ENCODE measurements around the gene WARS2. TPM values are rescaled to one million over a fixed set of nuclear protein-coding genes. Genes with fewer than 3 reads are reported as not detected.
A peak's percentile ranks its signal among the peaks of the same experiment; 100 is the strongest.

The WARS2 gene
- total RNA-seq, 1 experiment from 2014 or later: 27.7 TPM

DNA sequence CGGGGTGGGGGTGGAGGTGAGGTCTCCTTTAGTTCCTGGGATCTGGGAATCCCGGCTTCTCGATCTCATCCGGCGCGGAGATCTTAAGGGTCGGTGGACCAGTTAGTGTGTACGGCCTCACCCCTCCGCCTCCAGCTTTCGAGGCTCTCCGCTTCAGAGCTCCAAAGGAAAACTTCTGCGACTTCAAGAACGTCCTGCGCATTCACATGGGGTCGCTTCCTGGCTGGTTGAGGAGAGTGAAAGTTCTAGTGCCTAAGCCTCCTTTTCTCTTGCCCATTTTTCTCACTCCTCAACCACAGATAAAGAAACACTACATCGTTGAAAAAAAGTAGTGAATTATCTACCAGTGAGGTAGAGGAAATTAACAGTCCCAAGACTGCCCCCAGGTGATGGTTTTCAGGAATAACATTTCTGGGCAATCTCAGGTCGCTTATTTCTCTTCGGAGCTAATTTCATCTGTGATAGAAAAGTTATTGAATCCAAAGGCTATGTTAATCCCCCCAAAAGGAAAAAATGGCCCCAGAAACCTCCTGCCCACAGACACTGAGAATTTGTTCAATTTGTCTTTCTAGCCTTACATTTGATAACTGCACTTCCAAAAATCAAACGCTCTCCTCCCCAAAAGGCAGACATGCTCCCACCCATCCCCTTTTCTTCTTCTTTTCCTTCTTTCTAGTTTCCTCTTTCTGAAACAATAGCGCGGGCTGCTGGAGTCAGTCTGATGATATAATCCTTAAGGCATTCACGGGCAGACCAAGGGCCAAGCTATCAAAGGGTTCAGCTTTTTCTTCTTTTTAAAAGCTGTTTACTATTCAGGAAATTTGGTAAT lies 131.8 kb downstream of the WARS2 start:
- no peaks in the 10 kb centered on the region for H3K36me3 Mint-ChIP-seq (ENCODE audit: insufficient read depth, unreplicated experiment)
- DNase-seq (ENCODE audit: unreplicated experiment): peak; percentile 52
- H3K27me3 Mint-ChIP-seq (ENCODE audit: insufficient read depth, unreplicated experiment): no peaks in the 10 kb centered on the region
- TF ChIP-seq, protein P1, sequence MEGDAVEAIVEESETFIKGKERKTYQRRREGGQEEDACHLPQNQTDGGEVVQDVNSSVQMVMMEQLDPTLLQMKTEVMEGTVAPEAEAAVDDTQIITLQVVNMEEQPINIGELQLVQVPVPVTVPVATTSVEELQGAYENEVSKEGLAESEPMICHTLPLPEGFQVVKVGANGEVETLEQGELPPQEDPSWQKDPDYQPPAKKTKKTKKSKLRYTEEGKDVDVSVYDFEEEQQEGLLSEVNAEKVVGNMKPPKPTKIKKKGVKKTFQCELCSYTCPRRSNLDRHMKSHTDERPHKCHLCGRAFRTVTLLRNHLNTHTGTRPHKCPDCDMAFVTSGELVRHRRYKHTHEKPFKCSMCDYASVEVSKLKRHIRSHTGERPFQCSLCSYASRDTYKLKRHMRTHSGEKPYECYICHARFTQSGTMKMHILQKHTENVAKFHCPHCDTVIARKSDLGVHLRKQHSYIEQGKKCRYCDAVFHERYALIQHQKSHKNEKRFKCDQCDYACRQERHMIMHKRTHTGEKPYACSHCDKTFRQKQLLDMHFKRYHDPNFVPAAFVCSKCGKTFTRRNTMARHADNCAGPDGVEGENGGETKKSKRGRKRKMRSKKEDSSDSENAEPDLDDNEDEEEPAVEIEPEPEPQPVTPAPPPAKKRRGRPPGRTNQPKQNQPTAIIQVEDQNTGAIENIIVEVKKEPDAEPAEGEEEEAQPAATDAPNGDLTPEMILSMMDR (IDR thresholded peaks at IDR 0.05; ENCODE audit: unreplicated experiment): peak; percentile 59
- peak overlapping the region; percentile 24 for H3K27ac Mint-ChIP-seq (ENCODE audit: low read depth, unreplicated experiment)
- CTCF ChIA-PET: interaction anchor here (0.6 to 2.2 kb wide), 21 partner anchors 12 to 932 kb away, joined by 3 to 31 read pairs (median 3); no protein-coding TSS in a partner anchor
- POLR2A ChIA-PET: interaction anchor here (0.6 to 1.2 kb wide), 6 partner anchors 232 to 1198 kb away, joined by 3 to 5 read pairs (median 3); no protein-coding TSS in a partner anchor
- no peak overlapping the region for H3K4me3 Mint-ChIP-seq (ENCODE audit: unreplicated experiment)
- no peaks in the 10 kb centered on the region for H3K9me3 Mint-ChIP-seq (ENCODE audit: unreplicated experiment)
- intact Hi-C loops (cut with micrococcal nuclease): loop anchor here (1.0 to 2.0 kb wide), 2 partner anchors 857 to 932 kb away; no protein-coding TSS in a partner anchor
- peaks cover 20% of the 10 kb centered on the region for H3K4me1 Mint-ChIP-seq (ENCODE audit: insufficient read depth, unreplicated experiment)
- BruUV-seq (replicated peaks): no TSS peak

DNA sequence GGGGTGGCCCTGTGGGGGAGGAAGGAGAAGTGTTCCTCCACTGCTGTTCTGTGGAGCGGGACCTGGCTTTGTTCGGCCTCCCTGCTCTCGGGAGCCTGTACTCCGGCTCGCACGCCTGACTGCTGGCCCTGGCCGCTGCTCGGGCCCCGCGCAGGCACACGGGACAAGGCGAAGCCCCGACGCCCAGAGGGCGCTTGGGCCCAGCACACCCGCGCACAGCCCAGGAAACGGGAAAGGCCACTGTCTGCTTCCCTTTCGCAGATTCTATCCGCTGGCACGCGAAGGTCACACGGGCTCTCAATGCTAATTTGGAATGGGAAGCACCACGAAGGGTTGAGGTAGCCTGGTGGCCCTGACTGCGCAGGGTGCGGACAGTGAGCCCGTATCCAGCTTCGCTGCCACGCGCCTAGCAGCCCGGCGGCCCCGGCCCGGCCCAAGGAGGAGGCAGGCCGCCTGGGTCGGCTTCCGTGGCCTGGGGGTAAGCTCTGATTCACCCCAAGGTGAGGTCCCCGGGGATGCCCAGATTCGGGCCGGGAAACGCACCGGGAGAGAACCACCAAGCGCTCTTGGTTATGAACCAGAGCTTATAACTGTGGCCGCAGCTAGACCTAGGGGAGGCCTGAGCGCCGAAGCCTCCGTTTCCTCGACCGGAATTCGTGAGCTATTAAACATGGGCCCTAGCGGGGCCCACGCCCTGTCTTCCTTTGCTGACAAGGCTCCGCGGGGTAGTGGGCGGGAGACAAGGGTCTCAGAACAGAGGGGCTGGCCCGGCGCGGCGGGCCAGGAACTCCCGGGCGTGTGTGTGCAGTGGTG lies 132.6 kb downstream of the WARS2 start:
- Mint-ChIP-seq H3K9me3 (ENCODE audit: unreplicated experiment) (no peaks in the 10 kb centered on the region), H3K4me3 (ENCODE audit: unreplicated experiment) (no peak overlapping the region), H3K27me3 (ENCODE audit: insufficient read depth, unreplicated experiment) (no peaks in the 10 kb centered on the region), H3K4me1 (ENCODE audit: insufficient read depth, unreplicated experiment) (peaks cover 17% of the 10 kb centered on the region), H3K27ac (ENCODE audit: low read depth, unreplicated experiment) (no peak overlapping the region), H3K36me3 (ENCODE audit: insufficient read depth, unreplicated experiment) (no peaks in the 10 kb centered on the region)
- ChIA-PET POLR2A (interaction anchor here (0.6 to 1.2 kb wide), 3 partner anchors 801 to 930 kb away, joined by 3 to 5 read pairs (median 3); no protein-coding TSS in a partner anchor), CTCF (interaction anchor here (0.6 to 2.2 kb wide), 13 partner anchors 19 to 931 kb away, joined by 3 to 31 read pairs (median 4); no protein-coding TSS in a partner anchor)
- BruUV-seq (replicated peaks): no TSS peak
- DNase-seq (ENCODE audit: unreplicated experiment): no peak
- intact Hi-C loops (cut with micrococcal nuclease): loop anchor here (1.0 to 2.0 kb wide), 2 partner anchors 857 to 931 kb away; no protein-coding TSS in a partner anchor
- TF ChIP-seq, protein P1 (IDR thresholded peaks at IDR 0.05; ENCODE audit: unreplicated experiment): no peak

DNA sequence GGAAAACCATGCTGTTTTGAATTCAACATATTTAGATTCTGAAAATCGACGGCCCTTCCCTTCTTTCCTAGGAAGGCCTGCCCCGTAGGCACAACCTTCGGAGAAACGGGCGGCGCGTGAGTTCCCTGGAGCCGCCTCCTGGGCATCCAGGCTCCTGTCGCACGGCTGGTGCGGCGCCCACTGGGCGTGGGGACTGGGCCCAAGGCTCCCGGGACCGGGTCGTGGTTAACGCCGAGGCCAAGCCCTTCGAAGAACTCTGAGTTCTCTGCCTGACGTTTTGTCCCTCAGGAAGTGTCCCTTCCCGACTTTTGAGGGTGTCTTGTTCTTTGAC lies 133.1 kb downstream of the WARS2 start:
- no peak for DNase-seq (ENCODE audit: unreplicated experiment)
- no peaks in the 10 kb centered on the region for H3K36me3 Mint-ChIP-seq (ENCODE audit: insufficient read depth, unreplicated experiment)
- TF ChIP-seq, protein P1 (IDR thresholded peaks at IDR 0.05; ENCODE audit: unreplicated experiment): no peak
- intact Hi-C loops (cut with micrococcal nuclease): no loop called here
- peaks cover 14% of the 10 kb centered on the region for H3K4me1 Mint-ChIP-seq (ENCODE audit: insufficient read depth, unreplicated experiment)
- H3K4me3 Mint-ChIP-seq (ENCODE audit: unreplicated experiment): no peak overlapping the region
- POLR2A ChIA-PET: no interaction called here
- H3K27me3 Mint-ChIP-seq (ENCODE audit: insufficient read depth, unreplicated experiment): no peaks in the 10 kb centered on the region
- BruUV-seq (replicated peaks): no TSS peak
- CTCF ChIA-PET: interaction anchor here (0.6 to 2.2 kb wide), 2 partner anchors 314 to 853 kb away, joined by 4 to 31 read pairs; no protein-coding TSS in a partner anchor
- H3K27ac Mint-ChIP-seq (ENCODE audit: low read depth, unreplicated experiment): no peak overlapping the region
- no peaks in the 10 kb centered on the region for H3K9me3 Mint-ChIP-seq (ENCODE audit: unreplicated experiment)
